Mammary epithelial cell (primary cell): ENCODE measurements around the gene ARL5A.

Source experiments
- CTCF ChIP-seq, 2 donors: IDR thresholded peaks in 1 of 2; conservative IDR thresholded peaks in 1 of 2; 2 replicates each; pipeline ENCODE4 v1.5.1; 2011 to 2012; ENCODE audit warnings: inconsistent platforms in 2 of 2, low read length in 2 of 2, mild to moderate bottlenecking in 2 of 2, control low read depth in 1 of 2, low read depth in 1 of 2; ENCODE audit not compliant: insufficient read depth in 1 of 2; ENCODE audit errors: extremely low read depth in 1 of 2
- EZH2 ChIP-seq: IDR thresholded peaks from 2 replicates; pipeline ENCODE4 v1.6.1; 2012; ENCODE audit warnings: low read length, inconsistent platforms, borderline replicate concordance

DNA sequence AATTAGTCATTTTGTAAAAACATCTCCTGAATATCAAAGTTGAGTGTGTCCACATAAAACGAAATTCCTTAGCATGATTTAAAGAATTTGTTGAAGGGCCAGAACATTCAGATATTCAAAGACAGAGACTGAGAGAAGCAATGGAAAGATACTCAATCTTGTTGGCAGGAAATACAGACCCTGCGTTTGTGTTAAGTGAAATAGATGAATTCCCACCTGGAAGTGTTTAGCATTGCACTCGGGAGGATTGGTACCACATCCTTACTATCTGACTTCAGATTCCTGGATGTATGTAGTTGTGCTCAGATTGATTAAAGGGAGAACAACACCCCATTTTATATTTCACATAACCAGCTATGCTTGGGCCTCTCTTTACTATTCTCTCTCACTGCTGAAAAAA, 9.7 kb upstream of the ARL5A start:
- TF ChIP-seq CTCF (conservative IDR thresholded peaks at IDR 0.05 in 1 of 2, IDR thresholded peaks at IDR 0.05 in 1 of 2; ENCODE audit: extremely low read depth in 1 of 2, insufficient read depth in 1 of 2, low read depth in 1 of 2, low read length in 2 of 2) (no peak), EZH2 (no peak)
